HUES6 (cell line): ENCODE measurements around the gene PLSCR3.

Source experiments
- H3K27ac ChIP-seq: 2 replicates; pipeline ENCODE4 v1.7.0; 2013; ENCODE audit warnings: low read depth, mild to moderate bottlenecking, low read length, inconsistent platforms
- H3K27me3 ChIP-seq: 2 replicates; pipeline ENCODE4 v1.6.1; 2013; ENCODE audit warnings: low read length; ENCODE audit not compliant: control insufficient read depth, insufficient read depth
- H3K36me3 ChIP-seq: 2 replicates; pipeline ENCODE4 v1.6.1; 2013; ENCODE audit warnings: low read length; ENCODE audit not compliant: control insufficient read depth, insufficient read depth
- H3K4me1 ChIP-seq: 2 replicates; pipeline ENCODE4 v1.6.1; 2013; ENCODE audit warnings: low read length; ENCODE audit not compliant: control insufficient read depth, insufficient read depth
- H3K4me3 ChIP-seq: 2 replicates; pipeline ENCODE4 v1.5.1; 2013; ENCODE audit warnings: low read depth, low read length
- H3K9ac ChIP-seq: one replicate; pipeline ENCODE4 v1.6.1; 2013; ENCODE audit warnings: mild to moderate bottlenecking, low read length
- H3K9me3 ChIP-seq: 2 replicates; pipeline ENCODE4 v1.6.1; 2013; ENCODE audit warnings: low read depth, low read length; ENCODE audit not compliant: control insufficient read depth, insufficient read depth

PLSCR3 gene

GRCh38 chr17:7425756-7426155 lies 31.4 kb upstream of the PLSCR3 start:
- no peaks in the 10 kb centered on the region for H3K9me3 ChIP-seq
- H3K27me3 ChIP-seq = peaks cover 2% of the 10 kb centered on the region; the same call in 1 of the 2 replicates

GRCh38 chr17:7425316-7425715 lies 31.0 kb upstream of the PLSCR3 start, which contains the start of gene SPEM2:
Gene SPEM2, plus strand, starts transcription at chr17:7425616. Its CDS starts 73 bp downstream, at chr17:7425689.
- peaks cover 2% of the 10 kb centered on the region; the same call in 1 of the 2 replicates for H3K27me3 ChIP-seq
- no peaks in the 10 kb centered on the region for H3K9me3 ChIP-seq
- H3K9ac ChIP-seq = no peak within 1 kb of the TSS
- H3K36me3 ChIP-seq = no peaks in the 10 kb centered on the region
- H3K27ac ChIP-seq = no peak within 1 kb of the TSS
- H3K4me1 ChIP-seq = peaks cover 1% of the 10 kb centered on the region; the same call in 1 of the 2 replicates
- H3K4me3 ChIP-seq = no peak within 1 kb of the TSS

More at GRCh38 chr17:7425756-7426155, 31.4 kb upstream of the PLSCR3 start:
- no peaks in the 10 kb centered on the region for H3K4me1 ChIP-seq
- H3K4me3 ChIP-seq = no peak overlapping the region
- H3K36me3 ChIP-seq = no peaks in the 10 kb centered on the region
- no peak overlapping the region for H3K9ac ChIP-seq
- H3K27ac ChIP-seq = no peak overlapping the region

GRCh38 chr17:7423679-7424078 lies 29.4 kb upstream of the PLSCR3 start:
- no peaks in the 10 kb centered on the region for H3K9me3 ChIP-seq
- H3K27me3 ChIP-seq = no peaks in the 10 kb centered on the region

GRCh38 chr17:7421186-7421585 lies 26.9 kb upstream of the PLSCR3 start:
- peaks cover 6% of the 10 kb centered on the region; the same call in 1 of the 2 replicates for H3K4me1 ChIP-seq
- no peak overlapping the region for H3K27ac ChIP-seq
- no peaks in the 10 kb centered on the region for H3K9me3 ChIP-seq
- H3K27me3 ChIP-seq = no peaks in the 10 kb centered on the region
- no peak overlapping the region for H3K9ac ChIP-seq
- peaks cover 16% of the 10 kb centered on the region for H3K36me3 ChIP-seq
- no peak overlapping the region for H3K4me3 ChIP-seq

More at GRCh38 chr17:7423679-7424078, 29.4 kb upstream of the PLSCR3 start:
- Histone ChIP-seq H3K9ac (no peak overlapping the region), H3K4me1 (peaks cover 6% of the 10 kb centered on the region; the same call in 1 of the 2 replicates), H3K27ac (no peak overlapping the region), H3K36me3 (no peaks in the 10 kb centered on the region), H3K4me3 (no peak overlapping the region)

- H3K36me3 ChIP-seq = peaks cover 28% of the 10 kb centered on the region
- no peak within 1 kb of the TSS for H3K27ac ChIP-seq
- peaks cover 6% of the 10 kb centered on the region; the same call in 1 of the 2 replicates for H3K4me1 ChIP-seq
- H3K27me3 ChIP-seq = no peaks in the 10 kb centered on the region
- H3K4me3 ChIP-seq = no peak within 1 kb of the TSS
- H3K9ac ChIP-seq = peak within 1 kb of the TSS; percentile 30
- H3K9me3 ChIP-seq = no peaks in the 10 kb centered on the region
Measured at GRCh38 chr17:7419819-7420610, 25.7 kb upstream of the PLSCR3 start, which contains the start of gene SPEM1. Gene SPEM1, plus strand, starts transcription at chr17:7420324. Its CDS starts 61 bp downstream, at chr17:7420385.

GRCh38 chr17:7418472-7419152 lies 24.3 kb upstream of the PLSCR3 start:
- H3K9me3 ChIP-seq = no peaks in the 10 kb centered on the region
- no peak overlapping the region for H3K9ac ChIP-seq
- H3K27ac ChIP-seq = no peak overlapping the region
- H3K27me3 ChIP-seq = no peaks in the 10 kb centered on the region
- H3K4me1 ChIP-seq = peaks cover 6% of the 10 kb centered on the region; the same call in 1 of the 2 replicates
- no peak overlapping the region for H3K4me3 ChIP-seq
- peaks cover 33% of the 10 kb centered on the region for H3K36me3 ChIP-seq

- no peak overlapping the region for H3K4me3 ChIP-seq
- peaks cover 38% of the 10 kb centered on the region for H3K36me3 ChIP-seq
- peaks cover 9% of the 10 kb centered on the region; the same call in 1 of the 2 replicates for H3K4me1 ChIP-seq
- no peak overlapping the region for H3K9ac ChIP-seq
- no peaks in the 10 kb centered on the region for H3K9me3 ChIP-seq
- H3K27ac ChIP-seq = no peak overlapping the region
- H3K27me3 ChIP-seq = no peaks in the 10 kb centered on the region
Measured at GRCh38 chr17:7417056-7417655, 22.8 kb upstream of the PLSCR3 start.

- no peaks in the 10 kb centered on the region for H3K27me3 ChIP-seq
- no peak overlapping the region for H3K27ac ChIP-seq
- H3K36me3 ChIP-seq = peaks cover 38% of the 10 kb centered on the region
- peaks cover 9% of the 10 kb centered on the region; the same call in 1 of the 2 replicates for H3K4me1 ChIP-seq
- H3K9ac ChIP-seq = no peak overlapping the region
- no peak overlapping the region for H3K4me3 ChIP-seq
- H3K9me3 ChIP-seq = no peaks in the 10 kb centered on the region
Measured at GRCh38 chr17:7416323-7416722, 22.0 kb upstream of the PLSCR3 start.

- Histone ChIP-seq H3K9me3 (no peaks in the 10 kb centered on the region), H3K27me3 (no peaks in the 10 kb centered on the region), H3K27ac (no peak overlapping the region), H3K36me3 (peaks cover 41% of the 10 kb centered on the region), H3K4me1 (peaks cover 9% of the 10 kb centered on the region; the same call in 1 of the 2 replicates), H3K4me3 (no peak overlapping the region), H3K9ac (no peak overlapping the region)
Measured at GRCh38 chr17:7415784-7416183, 21.5 kb upstream of the PLSCR3 start.

- no peak overlapping the region for H3K9ac ChIP-seq
- H3K27ac ChIP-seq = no peak overlapping the region
- peaks cover 50% of the 10 kb centered on the region for H3K36me3 ChIP-seq
- no peaks in the 10 kb centered on the region for H3K27me3 ChIP-seq
- peaks cover 3% of the 10 kb centered on the region; the same call in 1 of the 2 replicates for H3K4me1 ChIP-seq
- no peaks in the 10 kb centered on the region for H3K9me3 ChIP-seq
- no peak overlapping the region for H3K4me3 ChIP-seq
Measured at GRCh38 chr17:7414837-7415236, 20.5 kb upstream of the PLSCR3 start.
